GM18867 (cell line): ENCODE data around the gene PALLD.
"Not testable (repeated sequence)": the region's sequence is repeated elsewhere in the genome, so short reads cannot be mapped to it uniquely, and the experiment has no call there.

Source experiments
- ATAC-seq: cut with Tn5 transposase; IDR thresholded peaks from one replicate; pipeline ENCODE4 v1.9.1; 2021; ENCODE audit warnings: mild to moderate bottlenecking, moderate library complexity; ENCODE audit not compliant: unreplicated experiment

The PALLD gene

GRCh38 chr4:168490711-168491110 is 6.1 kb upstream of the PALLD start:
- no peak for ATAC-seq

GRCh38 chr4:168491563-168491962 is 5.3 kb upstream of the PALLD start:
- no peak for ATAC-seq

GRCh38 chr4:168498251-168498650 is 1.4 kb downstream of the PALLD start:
- ATAC-seq = no peak

GRCh38 chr4:168499241-168499640 is 2.4 kb downstream of the PALLD start:
- ATAC-seq = no peak

- no peak for ATAC-seq
These were observed 4.6 kb downstream of the PALLD start for GRCh38 chr4:168501407-168501806.

GRCh38 chr4:168502861-168503260 is 6.0 kb downstream of the PALLD start:
- ATAC-seq = no peak

GRCh38 chr4:168503652-168504362 is 7.0 kb downstream of the PALLD start:
- no peak for ATAC-seq

- ATAC-seq = no peak
These were observed 7.7 kb downstream of the PALLD start for GRCh38 chr4:168504526-168504925.

GRCh38 chr4:168506014-168506413 is 9.2 kb downstream of the PALLD start:
- no peak for ATAC-seq

- no peak for ATAC-seq
These were observed 10.4 kb downstream of the PALLD start for GRCh38 chr4:168507178-168507815.

GRCh38 chr4:168508683-168509082 is 11.8 kb downstream of the PALLD start:
- no peak for ATAC-seq

- ATAC-seq = no peak
These were observed 12.9 kb downstream of the PALLD start for GRCh38 chr4:168509786-168510185.

GRCh38 chr4:168511780-168512489 is 15.1 kb downstream of the PALLD start:
- no peak for ATAC-seq

- ATAC-seq = not testable (repeated sequence)
These were observed 17.0 kb downstream of the PALLD start for GRCh38 chr4:168513826-168514225.

GRCh38 chr4:168514249-168514852 is 17.5 kb downstream of the PALLD start:
- ATAC-seq = no peak

- no peak for ATAC-seq
These were observed 18.6 kb downstream of the PALLD start for GRCh38 chr4:168515222-168516011.

- no peak for ATAC-seq
These were observed 20.0 kb downstream of the PALLD start for GRCh38 chr4:168516841-168517240.

GRCh38 chr4:168519576-168519975 is 22.7 kb downstream of the PALLD start:
- no peak for ATAC-seq

- no peak for ATAC-seq
These were observed 24.9 kb downstream of the PALLD start for GRCh38 chr4:168521721-168522120.

- ATAC-seq = no peak
These were observed 25.5 kb downstream of the PALLD start for GRCh38 chr4:168522356-168522755.
